Measurements from ENCODE around the gene MESD. TPM values are rescaled to one million over a fixed set of nuclear protein-coding genes. Genes with fewer than 3 reads are reported as not detected.

MESD gene
- total RNA-seq, 2 experiments from 2014 or later = 34.5 to 36.1 TPM

DNA sequence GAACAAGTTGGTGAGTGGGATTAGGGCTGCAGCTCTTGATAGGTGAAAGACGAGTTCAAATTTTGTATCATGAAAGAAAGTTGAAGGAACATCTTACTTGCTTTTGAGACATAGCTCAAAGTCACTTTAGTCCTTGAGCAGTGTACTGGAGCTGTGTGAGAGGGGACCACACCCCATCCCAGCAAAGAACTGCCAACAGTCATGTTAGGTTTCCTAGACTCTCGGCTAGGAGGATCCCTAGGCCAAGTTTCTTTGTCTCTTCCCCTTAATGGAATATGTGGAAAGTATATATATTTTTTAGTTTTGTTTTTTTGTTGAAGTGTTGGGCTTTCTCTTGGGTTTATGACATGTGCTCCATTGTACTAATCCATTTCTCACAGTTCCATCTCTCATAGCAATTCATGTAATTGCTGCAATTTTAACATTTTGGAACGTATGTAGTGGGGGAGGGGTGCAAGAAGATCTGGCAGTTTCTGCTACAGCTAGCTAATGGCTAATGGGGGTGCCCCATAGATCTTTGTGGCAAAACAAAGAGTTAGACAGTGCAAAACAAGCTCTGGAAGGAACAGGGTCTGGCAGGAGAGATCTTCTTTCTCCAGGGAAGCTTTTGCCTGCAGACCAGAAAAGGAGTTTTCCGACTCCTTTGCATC, 36.2 kb upstream of the MESD start:
- Mint-ChIP-seq H3K9me3 (peaks cover 13% of the 10 kb centered on the region), H3K27me3 (no peaks in the 10 kb centered on the region), H3K4me1 (peaks cover 60% of the 10 kb centered on the region), H3K27ac (no peak overlapping the region), H3K36me3 (ENCODE audit: low read depth) (peaks cover 30% of the 10 kb centered on the region), H3K4me3 (no peak overlapping the region)
- ChIA-PET CTCF (interaction anchor here (1.7 kb wide), 1 partner anchor 240 kb away, joined by 5 read pairs; no protein-coding TSS in a partner anchor), POLR2A (interaction anchor here (1.2 to 3.8 kb wide), 2 partner anchors 8 to 26 kb away, joined by 3 to 50 read pairs; partner anchors contain the start of gene TLNRD1)
- no peak for DNase-seq

DNA sequence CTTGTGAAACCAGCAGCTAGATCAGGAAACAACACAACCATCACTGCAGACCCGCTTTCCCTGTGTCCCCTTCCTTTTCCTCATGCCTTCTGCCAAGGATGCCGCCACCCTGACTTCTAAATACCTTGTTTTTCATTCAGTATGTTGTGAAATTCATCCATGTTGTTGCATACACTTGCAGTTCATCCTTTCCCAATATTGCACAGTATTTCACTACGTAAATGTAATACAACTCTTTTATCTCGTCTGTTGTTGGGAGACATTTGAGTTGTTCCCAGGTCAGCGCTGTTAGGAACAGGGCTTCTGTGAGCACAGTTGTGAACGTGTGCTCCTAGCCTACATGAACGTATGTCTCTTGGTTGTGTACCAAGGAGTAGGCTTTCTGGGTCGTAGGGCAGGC, 35.3 kb upstream of the MESD start:
- DNase-seq = no peak
- Mint-ChIP-seq H3K9me3 (peaks cover 8% of the 10 kb centered on the region), H3K27me3 (no peaks in the 10 kb centered on the region), H3K4me1 (peaks cover 58% of the 10 kb centered on the region), H3K36me3 (ENCODE audit: low read depth) (peaks cover 31% of the 10 kb centered on the region), H3K27ac (peak overlapping the region; percentile 90), H3K4me3 (no peak overlapping the region)
- CTCF ChIA-PET = interaction anchor here (1.1 kb wide), 1 partner anchor 80 kb away, joined by 3 read pairs; no protein-coding TSS in a partner anchor
- POLR2A ChIA-PET = interaction anchor here (3.8 kb wide), 1 partner anchor 25 kb away, joined by 50 read pairs; the partner anchor contains the start of gene TLNRD1

DNA sequence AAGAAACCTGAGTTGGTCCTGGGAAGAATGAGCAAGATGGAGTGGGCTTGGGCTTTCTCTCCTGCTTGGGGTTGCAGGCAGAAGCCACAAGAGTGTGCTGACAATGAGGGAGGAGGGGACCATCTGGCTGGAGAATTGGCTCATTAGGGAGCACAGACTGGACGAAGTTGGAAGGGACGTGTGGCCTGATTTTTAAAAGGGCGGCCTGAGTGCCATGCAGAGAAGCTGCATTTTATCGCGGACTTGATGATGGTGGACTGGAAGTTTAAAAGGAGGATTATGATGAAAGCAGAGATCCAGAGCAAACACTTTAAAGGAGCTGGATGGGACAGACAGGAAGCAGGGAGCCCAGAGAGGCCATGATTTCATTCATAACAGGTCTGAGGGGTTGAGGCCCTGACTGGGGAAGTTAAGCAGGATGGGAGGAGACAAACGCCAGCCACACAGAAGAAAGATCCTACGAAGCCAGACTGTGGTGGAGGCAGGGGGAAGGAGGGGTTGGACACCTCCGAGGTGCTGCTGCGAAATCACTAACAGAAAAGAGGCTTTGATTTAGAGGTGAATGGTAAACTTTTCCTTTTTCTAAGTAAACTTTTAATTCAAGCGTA, 34.8 kb upstream of the MESD start:
- peaks cover 27% of the 10 kb centered on the region for H3K36me3 Mint-ChIP-seq (ENCODE audit: low read depth)
- H3K27ac Mint-ChIP-seq = peak overlapping the region; percentile 90
- POLR2A ChIA-PET = interaction anchor here (1.0 to 3.8 kb wide), 6 partner anchors 8 to 24 kb away, joined by 3 to 50 read pairs (median 8); partner anchors contain the start of gene TLNRD1
- CTCF ChIA-PET = interaction anchor here (1.1 to 1.5 kb wide), 3 partner anchors 8 to 242 kb away, joined by 3 to 5 read pairs (median 5); no protein-coding TSS in a partner anchor
- H3K27me3 Mint-ChIP-seq = no peaks in the 10 kb centered on the region
- H3K4me1 Mint-ChIP-seq = peaks cover 52% of the 10 kb centered on the region
- DNase-seq = no peak
- H3K4me3 Mint-ChIP-seq = no peak overlapping the region
- H3K9me3 Mint-ChIP-seq = peaks cover 3% of the 10 kb centered on the region

DNA sequence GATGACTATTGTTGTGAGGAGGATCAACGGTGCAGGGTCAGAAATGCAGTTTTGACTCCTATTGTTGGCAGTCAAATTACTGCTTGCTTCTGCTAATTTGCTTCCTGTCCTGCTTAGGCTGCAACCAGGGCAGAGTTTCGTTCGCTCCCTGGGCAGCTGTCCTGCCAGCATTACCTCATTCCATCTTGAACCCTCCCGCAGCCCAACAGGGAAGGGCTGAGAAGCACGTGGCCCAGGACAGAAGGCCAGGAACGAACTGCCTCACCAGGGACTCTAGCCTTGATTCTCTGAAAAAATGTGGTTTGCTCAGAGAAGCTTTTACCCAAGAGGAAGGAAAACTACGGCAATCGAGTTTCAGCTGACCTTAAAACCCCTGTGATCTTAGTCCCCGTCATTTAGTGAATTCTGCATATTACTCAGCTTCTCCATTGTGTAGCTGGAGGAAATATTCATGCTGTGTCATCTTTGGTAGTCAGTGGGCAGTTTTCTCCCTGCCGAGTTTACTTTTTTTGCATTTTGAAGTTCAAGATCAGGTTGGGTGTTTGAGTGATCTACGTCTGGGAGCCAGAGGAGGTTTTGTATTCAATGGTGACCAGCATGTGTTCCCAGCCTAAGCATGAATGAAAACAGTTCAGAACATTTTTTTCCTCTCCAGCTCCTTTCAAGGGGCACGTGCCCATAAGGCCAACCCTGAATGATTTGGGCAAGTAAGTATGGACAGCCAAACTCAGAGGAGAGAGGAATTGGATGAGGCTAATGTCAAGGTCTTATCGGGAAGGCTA, 34.1 kb upstream of the MESD start:
- Mint-ChIP-seq H3K27ac (peak overlapping the region; percentile 90), H3K9me3 (no peaks in the 10 kb centered on the region), H3K27me3 (no peaks in the 10 kb centered on the region), H3K4me1 (peaks cover 51% of the 10 kb centered on the region), H3K4me3 (peak overlapping the region; percentile 37), H3K36me3 (ENCODE audit: low read depth) (peaks cover 22% of the 10 kb centered on the region)
- peak; percentile 51 for DNase-seq
- ChIA-PET POLR2A (interaction anchor here (1.0 to 3.8 kb wide), 6 partner anchors 9 to 23 kb away, joined by 3 to 50 read pairs (median 8); partner anchors contain the start of gene TLNRD1), CTCF (interaction anchor here (0.8 to 1.5 kb wide), 5 partner anchors 9 to 243 kb away, joined by 3 to 5 read pairs (median 4); no protein-coding TSS in a partner anchor)

DNA sequence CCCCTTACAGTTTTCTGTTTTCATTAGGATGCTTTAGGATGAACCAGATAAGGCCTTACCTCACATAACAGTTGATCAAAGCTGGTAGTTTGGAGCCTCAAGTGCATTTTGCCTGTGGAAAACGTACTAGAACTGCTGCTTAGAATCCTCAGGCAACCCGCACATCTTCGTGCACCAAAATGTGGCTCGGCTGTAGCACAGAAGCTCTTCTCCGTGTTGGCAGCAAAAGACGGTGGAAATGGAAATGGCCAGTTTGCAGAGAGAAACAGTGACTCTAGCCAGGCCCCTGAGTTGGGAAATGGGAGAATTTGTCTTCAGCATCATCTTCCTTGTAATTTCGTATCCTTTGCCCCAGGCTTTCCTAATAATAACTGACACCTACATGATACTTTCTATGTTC, 31.7 kb upstream of the MESD start:
- H3K27ac Mint-ChIP-seq = no peak overlapping the region
- no peak for DNase-seq
- ChIA-PET POLR2A (interaction anchor here (2.4 to 2.5 kb wide), 2 partner anchors 18 to 20 kb away, joined by 6 to 17 read pairs; partner anchors contain the start of gene TLNRD1), CTCF (interaction anchor here (1.2 to 1.5 kb wide), 2 partner anchors 20 to 23 kb away, joined by 3 read pairs; no protein-coding TSS in a partner anchor)
- H3K4me1 Mint-ChIP-seq = peaks cover 40% of the 10 kb centered on the region
- peaks cover 16% of the 10 kb centered on the region for H3K36me3 Mint-ChIP-seq (ENCODE audit: low read depth)
- no peaks in the 10 kb centered on the region for H3K9me3 Mint-ChIP-seq
- no peak overlapping the region for H3K4me3 Mint-ChIP-seq
- no peaks in the 10 kb centered on the region for H3K27me3 Mint-ChIP-seq

DNA sequence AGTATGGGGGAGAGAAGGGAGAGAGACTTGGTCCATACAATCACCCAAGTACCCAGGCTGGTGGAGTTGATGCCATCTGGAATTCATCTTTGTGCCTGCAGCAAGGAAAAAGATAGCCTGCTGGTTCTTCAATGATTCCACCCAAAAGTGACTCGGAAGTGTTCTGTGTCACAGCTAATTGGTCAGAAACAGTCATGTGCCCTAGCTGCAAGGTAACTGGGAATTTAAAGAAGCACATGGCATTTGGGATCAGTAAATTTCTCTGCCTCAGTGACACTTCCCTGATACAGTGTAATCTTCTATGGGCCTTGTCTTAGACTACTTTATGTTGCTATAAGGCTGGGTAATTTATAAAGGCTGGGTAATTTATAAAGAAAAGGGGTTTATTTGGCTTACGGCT, 28.6 kb upstream of the MESD start:
- ChIA-PET CTCF (interaction anchor here (0.5 kb wide), 1 partner anchor 8 kb away, joined by 5 read pairs; no protein-coding TSS in a partner anchor), POLR2A (interaction anchor here (1.3 to 1.5 kb wide), 3 partner anchors 8 to 17 kb away, joined by 3 to 5 read pairs (median 4); no protein-coding TSS in a partner anchor)
- Mint-ChIP-seq H3K9me3 (no peaks in the 10 kb centered on the region), H3K4me3 (no peak overlapping the region), H3K36me3 (ENCODE audit: low read depth) (peaks cover 12% of the 10 kb centered on the region), H3K4me1 (peaks cover 9% of the 10 kb centered on the region), H3K27me3 (no peaks in the 10 kb centered on the region), H3K27ac (no peak overlapping the region)
- no peak for DNase-seq

DNA sequence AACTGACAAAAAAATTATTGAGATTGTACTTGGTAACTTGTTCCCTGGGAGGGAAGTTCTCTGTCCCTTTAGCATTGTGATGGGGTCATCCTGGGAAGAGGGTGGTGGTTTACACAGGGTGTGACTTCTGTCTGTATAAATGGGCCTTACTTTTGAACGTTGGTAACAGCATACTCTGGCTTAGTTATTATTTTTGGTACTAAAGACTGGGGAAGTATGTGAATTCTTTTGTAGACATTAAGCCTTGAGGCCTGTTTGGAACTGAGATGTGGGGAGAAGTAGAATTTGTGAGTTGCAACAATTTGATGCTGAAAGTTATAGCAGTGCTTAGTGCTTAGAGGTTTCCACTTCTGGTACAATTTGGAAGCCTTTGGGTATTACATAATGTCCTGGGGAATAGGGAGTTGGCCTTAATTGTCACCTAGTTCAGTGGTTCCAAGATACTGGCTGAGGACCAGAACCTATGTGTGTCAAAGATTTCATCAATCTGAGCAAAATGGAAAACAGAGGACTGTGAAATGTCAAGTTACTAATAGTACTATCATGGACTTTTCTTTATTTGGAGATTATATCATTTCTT, 27.0 kb upstream of the MESD start:
- no peak overlapping the region for H3K27ac Mint-ChIP-seq
- H3K27me3 Mint-ChIP-seq = no peaks in the 10 kb centered on the region
- peaks cover 22% of the 10 kb centered on the region for H3K36me3 Mint-ChIP-seq (ENCODE audit: low read depth)
- no peaks in the 10 kb centered on the region for H3K9me3 Mint-ChIP-seq
- no peak overlapping the region for H3K4me3 Mint-ChIP-seq
- no peak for DNase-seq
- ChIA-PET POLR2A (interaction anchor here (0.9 kb wide), 1 partner anchor 16 kb away, joined by 4 read pairs; the partner anchor contains the start of gene TLNRD1), CTCF (no interaction called here)
- peaks cover 6% of the 10 kb centered on the region for H3K4me1 Mint-ChIP-seq

DNA sequence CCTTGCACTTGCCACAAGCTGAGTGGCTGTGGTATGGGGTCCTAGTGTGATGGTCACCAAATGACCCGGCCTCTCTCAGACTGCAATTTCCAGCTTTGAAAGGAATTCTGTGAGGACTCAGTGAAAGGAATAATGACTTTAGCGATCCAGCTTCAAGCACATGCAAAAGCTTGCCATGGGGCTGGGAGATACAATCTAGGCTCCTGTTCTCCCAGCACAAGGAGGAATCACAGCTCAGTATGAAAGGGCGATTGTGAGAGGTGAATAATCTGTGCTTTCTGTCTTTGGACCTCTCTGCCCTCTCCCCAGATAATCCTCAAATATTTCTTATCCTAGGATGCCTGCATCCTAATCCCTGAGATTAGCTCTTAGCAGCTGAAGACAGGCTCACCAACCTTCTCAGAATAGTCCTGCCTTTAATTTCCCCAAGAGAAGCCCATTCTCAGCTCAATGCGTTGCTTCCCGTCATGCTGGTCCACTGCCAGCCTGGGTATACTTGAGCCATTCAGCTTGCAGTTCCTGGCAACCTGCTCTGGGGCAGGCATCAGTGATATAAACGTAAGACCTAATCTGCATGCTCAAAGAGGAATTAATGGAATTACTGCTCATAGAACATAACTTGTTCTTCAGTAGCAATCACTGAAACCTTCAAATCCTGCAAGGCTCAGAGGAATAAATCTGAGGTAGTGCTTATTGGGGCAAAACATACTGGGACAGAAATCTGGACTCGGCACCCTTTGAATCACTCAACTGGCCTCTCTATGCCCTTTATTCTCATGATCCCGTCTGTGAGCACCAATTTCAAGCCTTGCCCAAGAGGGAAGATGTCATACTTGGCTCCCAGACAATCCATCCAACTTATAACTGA, 26.2 kb upstream of the MESD start:
- H3K9me3 Mint-ChIP-seq = no peaks in the 10 kb centered on the region
- no peak for DNase-seq
- no peak overlapping the region for H3K27ac Mint-ChIP-seq
- ChIA-PET POLR2A (interaction anchor here (0.9 to 1.1 kb wide), 2 partner anchors 15 to 33 kb away, joined by 3 to 4 read pairs; partner anchors contain the start of gene TLNRD1), CTCF (no interaction called here)
- no peak overlapping the region for H3K4me3 Mint-ChIP-seq
- peaks cover 3% of the 10 kb centered on the region for H3K4me1 Mint-ChIP-seq
- peaks cover 23% of the 10 kb centered on the region for H3K36me3 Mint-ChIP-seq (ENCODE audit: low read depth)
- H3K27me3 Mint-ChIP-seq = no peaks in the 10 kb centered on the region

DNA sequence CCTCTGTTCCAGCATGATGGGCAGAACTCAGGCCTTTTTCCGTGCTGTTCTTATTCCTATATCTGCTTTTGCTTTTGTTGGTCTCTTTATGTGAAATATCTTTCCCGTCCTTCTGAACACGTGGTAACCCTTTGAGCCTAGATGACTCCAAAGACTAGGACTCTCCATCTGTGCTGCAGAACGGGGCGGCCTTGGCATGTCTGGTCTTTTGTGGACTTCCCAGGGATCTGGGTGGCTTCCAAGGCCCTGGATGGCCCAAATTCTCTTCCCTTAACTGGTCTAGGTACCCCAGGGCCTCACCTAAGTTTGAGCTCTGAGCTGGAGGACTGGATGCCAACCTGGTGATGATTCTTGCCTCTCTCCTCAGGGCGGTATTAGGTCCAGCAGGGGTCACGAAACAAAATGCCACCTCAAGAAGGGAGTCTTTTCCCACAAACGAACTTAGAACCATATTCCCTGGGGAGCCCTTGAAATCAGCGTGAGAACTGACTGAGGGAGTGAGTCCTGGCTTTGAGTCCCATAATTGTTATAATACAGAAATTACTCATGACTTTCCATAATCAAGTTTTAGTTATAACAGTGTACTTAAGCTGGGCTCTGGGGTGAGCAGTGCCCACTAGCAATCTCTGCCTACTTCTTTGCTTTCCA, 25.0 kb upstream of the MESD start:
- Mint-ChIP-seq H3K27me3 (no peaks in the 10 kb centered on the region), H3K4me1 (peaks cover 6% of the 10 kb centered on the region), H3K9me3 (no peaks in the 10 kb centered on the region), H3K36me3 (ENCODE audit: low read depth) (peaks cover 26% of the 10 kb centered on the region), H3K27ac (no peak overlapping the region), H3K4me3 (no peak overlapping the region)
- ChIA-PET POLR2A (no interaction called here), CTCF (interaction anchor here (1.7 kb wide), 1 partner anchor 252 kb away, joined by 4 read pairs; no protein-coding TSS in a partner anchor)
- no peak for DNase-seq

DNA sequence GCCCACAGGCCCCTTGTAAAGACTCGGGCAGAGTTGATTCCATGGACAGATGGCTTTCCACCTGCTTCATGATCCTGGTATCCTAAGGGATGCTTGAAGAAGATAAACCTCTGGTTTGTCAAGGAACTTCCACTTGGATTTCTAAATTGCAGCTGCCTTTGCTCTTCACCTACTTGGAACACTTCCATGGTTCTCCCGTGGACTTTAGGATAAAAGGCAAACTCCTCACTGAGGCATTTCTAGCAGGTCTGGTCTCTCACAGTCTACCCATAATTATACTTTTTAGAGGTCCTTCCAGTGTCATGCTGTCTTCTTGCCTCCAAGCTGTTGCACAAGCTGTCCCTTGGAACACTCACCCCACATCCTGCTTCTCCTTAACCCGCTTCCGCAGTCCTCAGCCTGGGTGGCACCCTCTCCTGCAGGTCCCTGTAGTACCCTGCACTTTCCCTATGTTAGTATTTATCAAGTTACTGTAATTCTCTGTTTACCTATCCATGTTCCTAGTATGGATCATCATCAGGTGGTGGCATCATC, 23.8 kb upstream of the MESD start:
- DNase-seq = no peak
- H3K4me3 Mint-ChIP-seq = no peak overlapping the region
- H3K9me3 Mint-ChIP-seq = no peaks in the 10 kb centered on the region
- no peaks in the 10 kb centered on the region for H3K27me3 Mint-ChIP-seq
- H3K36me3 Mint-ChIP-seq (ENCODE audit: low read depth) = peaks cover 28% of the 10 kb centered on the region
- peaks cover 17% of the 10 kb centered on the region for H3K4me1 Mint-ChIP-seq
- POLR2A ChIA-PET = interaction anchor here (1.1 to 2.4 kb wide), 3 partner anchors 10 to 12 kb away, joined by 3 to 10 read pairs (median 5); partner anchors contain the start of gene TLNRD1
- no peak overlapping the region for H3K27ac Mint-ChIP-seq
- CTCF ChIA-PET = interaction anchor here (1.7 kb wide), 1 partner anchor 253 kb away, joined by 4 read pairs; no protein-coding TSS in a partner anchor

DNA sequence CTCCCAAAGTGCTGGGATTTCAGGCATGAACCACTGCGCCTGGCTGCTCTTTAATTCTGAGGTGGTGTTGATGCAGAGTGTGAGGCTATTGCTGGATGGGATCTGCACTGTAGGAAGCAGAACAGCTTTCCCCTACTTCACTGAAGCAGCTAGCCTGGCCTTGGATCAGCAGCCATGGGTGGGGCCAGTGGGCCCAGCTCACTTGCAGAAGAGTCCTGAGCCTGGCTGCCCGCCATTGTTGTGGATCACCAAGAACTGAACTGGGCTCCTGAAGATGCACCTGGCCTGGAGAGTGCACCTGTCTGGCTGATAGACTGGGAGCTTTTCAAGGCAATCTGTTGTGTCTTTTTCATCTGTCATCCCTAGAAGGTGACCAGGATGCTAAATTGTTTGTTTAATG, 23.0 kb upstream of the MESD start:
- Mint-ChIP-seq H3K27ac (no peak overlapping the region), H3K9me3 (no peaks in the 10 kb centered on the region), H3K27me3 (no peaks in the 10 kb centered on the region), H3K4me3 (no peak overlapping the region), H3K36me3 (ENCODE audit: low read depth) (peaks cover 31% of the 10 kb centered on the region), H3K4me1 (peaks cover 25% of the 10 kb centered on the region)
- ChIA-PET CTCF (interaction anchor here (1.7 kb wide), 1 partner anchor 254 kb away, joined by 4 read pairs; no protein-coding TSS in a partner anchor), POLR2A (interaction anchor here (1.1 to 2.4 kb wide), 3 partner anchors 9 to 11 kb away, joined by 3 to 10 read pairs (median 5); partner anchors contain the start of gene TLNRD1)
- DNase-seq = no peak
